NCI-H146 (cell line): ENCODE results near the gene ERVMER34-1.

Experiments used
- DNase-seq: peaks from one replicate; lab custom pipeline; 2025; lab: John Stamatoyannopoulos, UW

ERVMER34-1 gene

GRCh38 chr4:52721968-52722815, 29.0 kb downstream of the ERVMER34-1 start:
- peak; percentile 99 for DNase-seq

GRCh38 chr4:52718123-52718522, 33.1 kb downstream of the ERVMER34-1 start:
- DNase-seq = no peak

GRCh38 chr4:52716364-52717151, 34.7 kb downstream of the ERVMER34-1 start:
- DNase-seq = no peak

GRCh38 chr4:52715914-52716313, 35.3 kb downstream of the ERVMER34-1 start:
- no peak for DNase-seq

- DNase-seq = no peak
Observed at GRCh38 chr4:52715255-52715897, 35.8 kb downstream of the ERVMER34-1 start.

- no peak for DNase-seq
Observed at GRCh38 chr4:52714597-52715254, 36.5 kb downstream of the ERVMER34-1 start.

- DNase-seq = no peak
Observed at GRCh38 chr4:52713456-52713937, 37.7 kb downstream of the ERVMER34-1 start.

- peak; percentile 99 for DNase-seq
Observed at GRCh38 chr4:52712251-52713130, 38.7 kb downstream of the ERVMER34-1 start.

- no peak for DNase-seq
Observed at GRCh38 chr4:52711834-52712250, 39.4 kb downstream of the ERVMER34-1 start.

- DNase-seq = no peak
Observed at GRCh38 chr4:52711272-52711671, 40.0 kb downstream of the ERVMER34-1 start.

GRCh38 chr4:52709155-52709554, 42.1 kb downstream of the ERVMER34-1 start:
- no peak for DNase-seq

- no peak for DNase-seq
Observed at GRCh38 chr4:52704661-52705060, 46.6 kb downstream of the ERVMER34-1 start.

- DNase-seq = no peak
Observed at GRCh38 chr4:52704133-52704532, 47.1 kb downstream of the ERVMER34-1 start.

GRCh38 chr4:52701207-52701606, 50.0 kb downstream of the ERVMER34-1 start:
- no peak for DNase-seq

GRCh38 chr4:52694936-52695335, 56.3 kb downstream of the ERVMER34-1 start:
- DNase-seq = no peak

- no peak for DNase-seq
Observed at GRCh38 chr4:52693492-52693891, 57.7 kb downstream of the ERVMER34-1 start.
